Measurements from ENCODE around the gene CISD3.

The CISD3 gene

DNA sequence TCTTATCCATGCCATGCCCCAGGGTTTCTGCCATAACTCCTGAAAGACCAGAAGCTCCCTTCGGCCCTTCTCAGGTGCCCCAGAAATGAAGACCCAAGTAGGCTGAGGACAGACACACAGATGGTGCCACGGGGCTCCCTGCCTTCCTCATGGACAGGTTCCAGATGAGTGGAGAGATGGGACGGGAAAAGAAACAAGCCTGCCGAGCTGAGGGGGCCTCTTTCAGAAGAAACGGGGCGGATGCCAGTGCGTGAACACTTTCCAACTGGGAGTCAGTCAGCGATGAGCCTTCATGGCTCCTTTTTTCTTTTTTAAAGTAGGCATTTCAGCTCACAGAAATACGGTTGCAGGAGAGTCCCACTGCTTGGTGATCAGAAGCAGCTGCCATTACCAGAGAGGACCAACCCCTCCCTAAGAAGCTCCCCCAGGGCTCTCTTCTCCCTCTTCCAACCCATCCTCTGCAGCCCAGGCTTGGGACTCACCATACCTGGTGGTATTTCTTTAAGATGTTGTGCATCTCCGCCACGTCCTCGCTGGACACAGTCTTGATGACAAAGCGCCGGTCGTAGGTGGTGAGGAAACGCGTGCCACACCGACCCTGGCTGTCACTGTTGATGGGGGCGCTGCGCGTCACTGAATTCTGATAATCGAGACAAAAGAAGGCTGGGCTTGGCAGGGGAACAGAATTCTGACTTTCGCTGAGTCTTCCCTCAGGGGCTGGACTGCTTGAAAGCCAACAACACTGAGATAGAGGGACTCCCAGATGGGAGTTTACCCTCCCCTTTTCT lies 50.0 kb downstream of the CISD3 start:
- no peak for DNase-seq (ENCODE audit: low spot score)

DNA sequence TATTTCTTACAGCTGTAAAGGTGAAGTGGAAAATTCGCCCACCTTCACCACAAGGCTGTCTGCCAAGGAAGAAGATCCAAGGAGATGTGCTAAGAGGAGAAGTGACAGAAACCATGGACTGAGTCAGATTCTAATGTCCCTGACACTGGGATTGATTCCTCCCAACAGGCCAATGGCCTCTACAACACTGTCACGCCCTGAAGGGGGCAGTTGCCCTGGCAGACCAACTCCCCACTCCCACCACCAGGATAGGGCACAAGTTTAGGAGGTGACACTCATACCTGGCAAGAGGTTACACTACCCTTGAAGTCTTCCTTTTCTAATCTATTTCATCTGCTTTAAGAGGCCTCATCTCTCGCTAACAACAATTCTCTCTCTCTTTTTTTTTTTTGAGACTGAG lies 53.1 kb downstream of the CISD3 start:
- DNase-seq (ENCODE audit: low spot score), result no peak

All from RKO (cell line).